ENCODE results near the gene AUH.
"Not testable (repeated sequence)": the region's sequence is repeated elsewhere in the genome, so short reads cannot be mapped to it uniquely, and the experiment has no call there.

Gene AUH

GRCh38 chr9:91378695-91379127 is 17.0 kb upstream of the AUH start:
- DNase-seq: no peak

- DNase-seq: not testable (repeated sequence)
Observed at GRCh38 chr9:91378054-91378453, 16.3 kb upstream of the AUH start.

- DNase-seq: no peak
Observed at GRCh38 chr9:91376239-91376638, 14.5 kb upstream of the AUH start.

- DNase-seq: no peak
Observed at GRCh38 chr9:91374939-91375338, 13.2 kb upstream of the AUH start.

GRCh38 chr9:91371894-91372293 is 10.2 kb upstream of the AUH start:
- DNase-seq: no peak

- DNase-seq: not testable (repeated sequence)
Observed at GRCh38 chr9:91370006-91370405, 8.3 kb upstream of the AUH start.

GRCh38 chr9:91364702-91365101 is 3.0 kb upstream of the AUH start:
- DNase-seq: no peak

GRCh38 chr9:91364005-91364404 is 2.3 kb upstream of the AUH start:
- no peak for DNase-seq

- no peak for DNase-seq
Observed at GRCh38 chr9:91362051-91362611, 413 bp upstream of the AUH start.

GRCh38 chr9:91360551-91361290 is 997 bp downstream of the AUH start:
- DNase-seq: no peak

- no peak for DNase-seq
Observed at GRCh38 chr9:91359734-91360470, 1.8 kb downstream of the AUH start.

GRCh38 chr9:91359083-91359482 is 2.6 kb downstream of the AUH start:
- no peak for DNase-seq

GRCh38 chr9:91354881-91355280 is 6.8 kb downstream of the AUH start:
- DNase-seq: no peak

GRCh38 chr9:91349115-91349555 is 12.6 kb downstream of the AUH start:
- no peak for DNase-seq

- no peak for DNase-seq
Observed at GRCh38 chr9:91348191-91348807, 13.4 kb downstream of the AUH start.

GRCh38 chr9:91347377-91347776 is 14.3 kb downstream of the AUH start:
- no peak for DNase-seq

GRCh38 chr9:91346644-91347043 is 15.1 kb downstream of the AUH start:
- DNase-seq: no peak

- no peak for DNase-seq
Observed at GRCh38 chr9:91345978-91346377, 15.7 kb downstream of the AUH start.

- no peak for DNase-seq
Observed at GRCh38 chr9:91342575-91342974, 19.1 kb downstream of the AUH start.

- DNase-seq: no peak
Observed at GRCh38 chr9:91341749-91342148, 20.0 kb downstream of the AUH start.

GRCh38 chr9:91341258-91341746 is 20.4 kb downstream of the AUH start:
- DNase-seq: no peak

GRCh38 chr9:91340395-91340967 is 21.2 kb downstream of the AUH start:
- no peak for DNase-seq

- no peak for DNase-seq
Observed at GRCh38 chr9:91338681-91339080, 23.0 kb downstream of the AUH start.
